GM18909 (cell line): Measurements from ENCODE around the gene FGD3.
"Not testable (repeated sequence)": the region's sequence is repeated elsewhere in the genome, so short reads cannot be mapped to it uniquely, and the experiment has no call there.

Experiments
- ATAC-seq: cut with Tn5 transposase; IDR thresholded peaks from one replicate; pipeline ENCODE4 v1.9.1; 2021; ENCODE audit warnings: mild to moderate bottlenecking; ENCODE audit not compliant: unreplicated experiment, poor library complexity

Gene FGD3

DNA sequence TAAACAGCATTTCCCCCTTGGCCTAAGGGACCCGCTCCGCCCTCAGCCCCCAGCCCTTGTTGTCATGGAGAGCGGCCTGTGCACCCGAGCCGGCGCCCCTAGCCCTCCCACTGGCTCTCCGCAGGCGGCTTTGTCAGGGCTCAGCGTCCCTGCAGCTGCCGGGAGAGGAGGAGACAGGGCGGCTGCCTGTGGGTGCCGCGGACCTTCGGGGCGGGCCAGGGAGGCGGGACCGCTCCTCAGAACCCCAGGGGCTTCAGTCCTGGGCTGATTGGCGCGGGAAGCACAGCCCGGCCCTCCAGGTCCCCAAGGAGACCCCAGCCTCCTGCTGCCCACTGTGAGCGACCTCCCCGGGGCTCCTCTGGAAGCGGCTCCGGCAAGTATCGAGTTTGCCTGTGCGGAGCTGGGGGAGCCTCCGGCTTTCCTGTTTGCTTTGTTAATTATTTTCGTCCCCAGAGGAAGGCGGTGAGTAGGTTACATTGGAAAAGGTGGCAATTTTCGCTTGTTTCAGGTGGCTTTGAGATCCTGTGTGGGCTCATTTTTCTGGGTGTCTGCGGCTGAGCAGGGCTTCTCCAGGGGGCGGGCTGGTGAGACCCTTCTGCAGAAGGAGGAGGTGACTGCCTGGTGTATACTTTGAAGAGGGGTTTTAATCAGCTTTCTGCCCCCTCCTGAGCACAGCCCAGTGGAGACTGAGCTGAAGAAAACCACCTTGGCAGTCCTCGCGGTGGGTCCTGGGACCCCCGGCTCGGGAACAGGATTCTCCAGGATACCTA is at the start of gene FGD3:
FGD3 (plus strand) TSS at position 256 of the 770 bp plus-strand sequence. CDS start 28,734 bp downstream, outside the sequence.
- no peak for ATAC-seq

- not testable (repeated sequence) for ATAC-seq
These were observed 42.2 kb upstream of the FGD3 start for GRCh38 chr9:92905137-92905536.

DNA sequence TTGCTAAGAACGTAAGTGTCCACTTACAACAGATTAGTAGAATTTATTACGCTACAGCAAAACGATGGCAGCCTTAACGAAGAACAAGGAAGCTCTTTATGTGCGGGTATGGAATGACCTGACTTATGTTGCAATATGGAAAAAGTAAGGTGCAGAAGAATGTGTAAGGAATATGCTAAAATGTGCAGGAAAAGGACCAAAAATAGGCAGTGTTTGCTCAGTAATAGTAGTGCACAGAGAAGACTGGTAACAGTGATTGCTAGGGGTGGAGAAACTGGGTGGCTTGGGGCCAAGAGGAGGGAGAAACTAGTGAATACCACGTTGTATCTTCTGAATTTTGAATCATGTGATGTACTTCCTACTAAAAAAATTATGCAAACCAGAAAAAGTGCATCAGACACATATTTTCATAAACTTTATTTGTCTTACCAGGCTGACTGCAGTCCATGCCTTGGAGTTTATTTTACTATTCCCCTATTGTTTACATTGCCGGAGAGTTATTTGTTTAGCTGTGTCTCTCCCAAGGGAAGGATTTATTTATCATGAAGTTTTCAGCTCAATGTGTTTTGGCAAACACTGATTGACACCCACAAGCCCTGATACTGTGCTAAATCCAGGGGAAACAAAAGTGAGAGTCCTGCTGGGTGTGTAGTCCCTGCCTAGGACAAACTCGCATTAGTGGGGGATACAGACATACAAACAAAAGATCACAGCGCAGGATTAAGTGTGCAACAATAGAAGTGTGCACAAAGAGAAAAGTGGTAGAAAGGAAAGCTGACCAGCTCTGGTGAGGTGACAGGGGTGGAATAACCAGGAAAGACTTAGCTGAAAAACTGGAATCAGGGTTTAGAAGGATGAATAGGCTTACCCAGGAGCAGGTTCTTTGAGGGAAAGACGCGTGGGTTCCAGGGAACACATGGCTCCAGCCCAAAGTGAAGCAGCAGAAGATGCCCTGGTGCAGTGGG is 35.5 kb upstream of the FGD3 start:
- no peak for ATAC-seq

DNA sequence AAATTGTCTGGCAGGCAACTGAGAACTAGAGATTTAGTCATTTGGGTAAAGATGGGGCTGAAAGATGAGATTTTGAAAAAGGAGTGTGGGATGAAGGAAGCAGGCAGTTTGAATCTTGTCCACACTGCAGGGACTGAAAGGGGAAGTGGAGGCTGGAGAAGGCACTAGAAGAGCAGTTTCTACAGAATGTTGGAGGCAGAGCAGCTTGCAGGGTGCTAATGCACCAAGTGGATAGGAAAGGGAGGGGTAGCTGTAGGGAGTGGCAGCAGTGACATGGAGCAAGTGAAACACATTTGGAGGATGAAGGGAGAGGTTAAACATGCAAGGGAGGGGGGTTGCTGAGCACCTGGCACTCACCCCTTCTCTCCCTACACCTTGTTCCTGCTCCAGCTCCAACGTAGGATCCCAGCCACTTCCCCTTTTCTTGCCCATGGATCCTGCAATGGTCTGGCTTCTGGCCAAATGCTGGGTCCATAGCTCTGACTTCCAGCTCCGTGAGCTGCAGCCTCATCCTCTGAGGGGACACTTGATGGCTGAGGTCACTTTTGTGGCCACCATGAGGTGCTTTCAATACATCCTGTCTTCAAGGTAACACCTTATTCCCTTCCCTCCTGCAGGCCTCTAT is 30.0 kb upstream of the FGD3 start:
- ATAC-seq, result no peak

- no peak for ATAC-seq
These were observed 26.9 kb upstream of the FGD3 start for GRCh38 chr9:92920437-92920836.

DNA sequence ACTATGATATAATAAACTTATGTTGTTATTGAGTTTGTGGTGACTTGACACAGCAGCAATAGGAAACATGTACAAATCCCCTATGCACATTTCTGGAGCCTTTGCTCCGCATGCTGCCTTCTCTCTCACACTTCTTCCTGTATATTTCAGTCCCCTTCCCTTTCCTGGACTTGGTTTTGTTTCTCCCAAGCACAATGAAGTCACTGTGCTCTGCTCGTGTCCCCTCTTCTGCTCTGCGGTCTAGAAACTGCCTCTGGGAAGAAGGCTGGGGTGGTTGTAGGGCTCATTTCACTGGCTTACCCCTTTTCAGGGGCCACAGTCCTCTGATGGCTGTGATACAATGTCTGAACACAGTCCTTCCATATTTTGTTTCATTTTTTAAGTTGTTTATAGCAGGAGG is 15.7 kb upstream of the FGD3 start:
- ATAC-seq, result no peak

DNA sequence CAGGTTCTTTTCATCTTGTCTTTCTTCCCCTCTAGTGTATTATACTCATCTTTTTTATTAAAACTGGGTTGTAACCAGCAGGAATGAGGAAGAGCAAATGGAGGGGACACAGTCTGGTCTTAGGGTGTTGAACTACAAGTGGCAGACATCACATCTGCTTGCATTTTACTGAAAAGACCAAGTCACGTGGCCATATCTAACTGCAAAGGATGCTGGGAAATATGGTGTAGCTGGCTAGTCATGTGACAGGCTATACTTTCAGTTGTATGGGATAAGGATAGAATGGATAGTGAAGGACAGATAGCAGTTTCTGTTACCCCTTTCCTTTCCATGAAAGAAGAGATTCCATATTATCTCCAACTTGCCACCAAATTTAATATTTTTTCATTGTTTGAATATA is 13.0 kb upstream of the FGD3 start:
- ATAC-seq, result no peak

- no peak for ATAC-seq
These were observed 9.3 kb upstream of the FGD3 start for GRCh38 chr9:92938025-92938424.

DNA sequence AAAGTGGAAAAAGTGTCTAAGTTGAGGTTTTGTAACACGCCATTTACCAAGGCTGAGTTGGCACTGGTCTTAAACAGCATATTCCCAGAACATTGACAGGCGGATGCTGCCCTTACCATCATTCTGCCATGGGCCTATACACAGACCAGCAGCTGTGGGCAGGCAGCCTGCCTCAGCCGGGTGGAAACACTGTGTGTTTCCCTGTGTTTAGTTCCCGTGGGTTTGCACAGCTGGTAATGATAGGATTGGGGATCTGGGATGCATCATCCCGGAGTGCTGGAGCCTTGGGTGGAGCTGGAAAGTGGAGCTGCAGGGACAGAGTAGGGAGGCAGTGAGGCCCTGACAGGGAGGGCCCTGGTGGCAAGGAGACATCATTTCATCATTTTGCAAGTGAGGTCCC is 5.5 kb upstream of the FGD3 start:
- no peak for ATAC-seq

- no peak for ATAC-seq
These were observed 4.4 kb upstream of the FGD3 start for GRCh38 chr9:92942688-92943616.

GRCh38 chr9:92944921-92945320 is 2.4 kb upstream of the FGD3 start:
- no peak for ATAC-seq

DNA sequence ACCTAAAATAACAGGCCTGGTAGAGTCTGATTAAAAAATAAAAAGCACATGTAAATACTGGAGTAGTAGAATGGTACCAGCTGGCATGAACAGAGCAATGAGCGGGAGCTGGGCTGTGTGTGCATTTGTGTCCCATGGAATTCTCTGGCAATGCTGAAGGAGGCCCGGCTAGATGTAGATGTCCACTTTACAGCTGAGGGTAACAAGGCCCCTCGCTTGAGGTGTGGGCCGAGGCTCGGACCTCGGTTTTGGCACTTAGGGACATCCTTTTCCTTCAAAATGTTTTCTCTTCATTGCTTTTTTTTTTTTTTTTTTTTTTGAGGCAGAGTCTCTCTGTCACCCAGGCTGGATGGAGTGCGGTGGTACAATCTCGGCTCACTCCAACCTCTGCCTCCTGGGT is 1.5 kb upstream of the FGD3 start:
- no peak for ATAC-seq

DNA sequence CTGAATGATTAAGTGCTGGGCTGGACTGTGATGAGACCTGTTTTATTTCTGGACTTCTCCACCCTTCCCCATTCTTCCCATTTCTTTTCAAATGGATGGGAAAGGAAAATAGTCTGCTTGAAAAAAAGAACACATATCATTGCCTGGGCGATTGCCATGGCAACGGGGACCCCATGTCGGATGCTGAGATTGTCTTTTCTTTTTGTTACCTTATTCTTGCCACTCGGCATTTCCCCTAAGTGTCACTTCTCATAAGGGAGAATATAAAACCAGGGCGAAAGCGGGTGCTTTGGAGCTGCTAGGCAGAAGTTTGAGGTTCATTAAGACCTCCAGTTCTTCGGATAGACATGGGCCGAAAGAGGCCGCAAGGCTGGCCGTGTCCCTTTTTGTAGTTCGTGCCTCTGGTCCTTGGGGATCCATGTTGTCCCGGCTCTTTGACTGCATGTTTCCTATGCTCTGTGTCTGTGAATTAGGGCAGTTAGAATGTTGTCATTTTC is 763 bp downstream of the FGD3 start:
- ATAC-seq, result no peak

DNA sequence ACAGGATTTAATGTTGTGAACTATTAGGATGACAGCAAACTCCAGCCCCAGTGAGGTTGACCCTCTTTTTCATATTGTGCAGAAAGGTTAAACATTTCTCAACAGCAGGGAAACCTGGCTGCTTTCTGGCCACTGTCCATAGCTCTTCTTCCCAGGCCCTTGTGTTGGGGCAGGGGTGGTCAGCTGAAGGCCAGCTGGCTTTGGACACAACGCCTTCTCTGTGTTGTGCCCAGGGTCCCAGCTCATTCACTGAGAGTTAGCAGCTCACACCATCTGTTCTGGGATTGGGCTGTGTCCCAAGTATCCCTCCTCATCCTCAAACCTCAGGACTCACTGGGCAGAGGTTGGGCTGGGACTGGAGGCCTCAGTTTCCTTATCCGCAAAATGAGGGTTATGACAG is 1.3 kb downstream of the FGD3 start:
- ATAC-seq, result no peak

GRCh38 chr9:92949266-92949982 is 2.1 kb downstream of the FGD3 start:
- ATAC-seq, result no peak

- no peak for ATAC-seq
These were observed 3.1 kb downstream of the FGD3 start for GRCh38 chr9:92950359-92950955.

- no peak for ATAC-seq
These were observed 5.7 kb downstream of the FGD3 start for GRCh38 chr9:92952906-92953610.
